ENCODE results near the gene ZBED2.

- TF ChIP-seq CTCF (conservative IDR thresholded peaks at IDR 0.05) (no peak), ZFX (IDR thresholded peaks at IDR 0.05) (no peak)
These were observed 1.2 kb upstream of the ZBED2 start for GRCh38 chr3:111596328-111596727.
